ENCODE results near the gene LCE1F.

GRCh38 chr1:152759453-152760173, 15.3 kb upstream of the LCE1F start:
- TF ChIP-seq POLR2AphosphoS5 (IDR thresholded peaks at IDR 0.05) (no peak), EP300 (IDR thresholded peaks at IDR 0.05) (no peak), CTCF (IDR thresholded peaks at IDR 0.05) (no peak)

Measured in upper lobe of left lung (tissue), 4 donors.